HepG2 (cell line): Measurements from ENCODE around the gene SERINC5. TPM values are rescaled to one million over a fixed set of nuclear protein-coding genes. Genes with fewer than 3 reads are reported as not detected.

ENCODE experiments used
- AKAP8 ChIP-seq: sonication (generic); formaldehyde crosslinking; IDR thresholded peaks from 2 replicates; pipeline ENCODE4 v1.5.1; 2020; ENCODE audit warnings: mild to moderate bottlenecking, missing genetic modification reagents
- CREBL2 ChIP-seq: sonication (generic); formaldehyde crosslinking; IDR thresholded peaks from 2 replicates; pipeline ENCODE4 v1.8.1; 2023; ENCODE audit warnings: missing genetic modification reagents, mild to moderate bottlenecking, borderline replicate concordance
- FOXJ3 ChIP-seq: sonication (generic); formaldehyde crosslinking; IDR thresholded peaks from 2 replicates; pipeline ENCODE4 v1.4.0; 2020; ENCODE audit warnings: missing genetic modification reagents, mild to moderate bottlenecking, borderline replicate concordance
- GABPB1 ChIP-seq: IDR thresholded peaks from 2 replicates; pipeline ENCODE4 v1.6.1; 2016; ENCODE audit warnings: mild to moderate bottlenecking, missing genetic modification reagents, moderate library complexity, missing compliant biosample characterization
- KAT8 ChIP-seq: IDR thresholded peaks from 2 replicates; pipeline ENCODE4 v1.6.1; 2016; ENCODE audit warnings: missing genetic modification reagents, missing compliant biosample characterization
- MAF1 ChIP-seq: sonication (generic); formaldehyde crosslinking; IDR thresholded peaks from 2 replicates; pipeline ENCODE4 v1.5.0; 2020; ENCODE audit warnings: missing genetic modification reagents, borderline replicate concordance
- MBNL3 ChIP-seq: fragments of 250-450 bp; sonication (Bioruptor Pico); conservative IDR thresholded peaks from 2 replicates; pipeline ENCODE4 v1.8.0; 2022; ENCODE audit warnings: mild to moderate bottlenecking, inconsistent platforms
- PHF21A ChIP-seq: sonication (generic); formaldehyde crosslinking; IDR thresholded peaks from 2 replicates; pipeline ENCODE4 v1.5.0; 2020; ENCODE audit warnings: mild to moderate bottlenecking, missing genetic modification reagents
- PITX1 ChIP-seq: sonication (generic); formaldehyde crosslinking; IDR thresholded peaks from 2 replicates; pipeline ENCODE4 v1.5.1; 2020; ENCODE audit warnings: mild to moderate bottlenecking, missing genetic modification reagents
- SMARCE1 ChIP-seq: fragments of 450-650 bp; IDR thresholded peaks from 2 replicates; pipeline ENCODE4 v1.6.1; 2017; ENCODE audit warnings: borderline replicate concordance
- TBL1XR1 ChIP-seq: fragments of 150-350 bp; IDR thresholded peaks from 2 replicates; pipeline ENCODE4 v1.6.1; 2014; ENCODE audit warnings: borderline replicate concordance, low read length; ENCODE audit not compliant: partially characterized antibody
- ZEB1 ChIP-seq: IDR thresholded peaks from 2 replicates; pipeline ENCODE4 v1.6.1; 2012; ENCODE audit warnings: mild to moderate bottlenecking, low read depth, inconsistent platforms; ENCODE audit not compliant: insufficient replicate concordance
- ZNF136 ChIP-seq: sonication (generic); formaldehyde crosslinking; IDR thresholded peaks from 2 replicates; pipeline ENCODE4 v1.8.1; 2022; ENCODE audit warnings: low read depth, mild to moderate bottlenecking, moderate library complexity, missing genetic modification reagents
- ZNF382 ChIP-seq: sonication (generic); formaldehyde crosslinking; IDR thresholded peaks from 2 replicates; pipeline ENCODE4 v1.5.0; 2020; ENCODE audit warnings: missing genetic modification reagents, mild to moderate bottlenecking, borderline replicate concordance
- ZNF460 ChIP-seq: sonication (generic); formaldehyde crosslinking; IDR thresholded peaks from 2 replicates; pipeline ENCODE4 v1.5.1; 2020; ENCODE audit warnings: missing genetic modification reagents, mild to moderate bottlenecking, borderline replicate concordance
- ZNF646 ChIP-seq: sonication (generic); formaldehyde crosslinking; IDR thresholded peaks from 2 replicates; pipeline ENCODE4 v1.9.0; 2021; ENCODE audit warnings: mild to moderate bottlenecking, missing genetic modification reagents
- ZNF761 ChIP-seq: sonication (generic); formaldehyde crosslinking; conservative IDR thresholded peaks from 2 replicates; pipeline ENCODE4 v1.4.0; 2020; ENCODE audit warnings: mild to moderate bottlenecking, missing genetic modification reagents
- ZNF782 ChIP-seq: sonication (generic); formaldehyde crosslinking; IDR thresholded peaks from 2 replicates; pipeline ENCODE4 v1.4.0; 2020; ENCODE audit warnings: missing genetic modification reagents, mild to moderate bottlenecking, borderline replicate concordance
- ZNF816 ChIP-seq: sonication (generic); formaldehyde crosslinking; IDR thresholded peaks from 2 replicates; pipeline ENCODE4 v1.8.0; 2022; ENCODE audit warnings: missing genetic modification reagents, mild to moderate bottlenecking, borderline replicate concordance
- ZNF878 ChIP-seq: sonication (generic); formaldehyde crosslinking; IDR thresholded peaks from 2 replicates; pipeline ENCODE4 v1.8.1; 2023; ENCODE audit warnings: mild to moderate bottlenecking, missing genetic modification reagents, moderate library complexity
- ZSCAN29 ChIP-seq: sonication (generic); formaldehyde crosslinking; conservative IDR thresholded peaks from 2 replicates; pipeline ENCODE4 v1.4.0; 2020; ENCODE audit warnings: mild to moderate bottlenecking, missing genetic modification reagents
- polyA plus RNA-seq, 8 experiments: library from polyadenylated mRNA; depleted of rRNA in 3 of 8; stranded (reverse) in 7 of 8; unstranded in 1 of 8; fragments of >200 nt; fragmentation: Illumina TruSeq in 4 of 8; extraction: Trizol in 4 of 8; gene quantifications; 2 replicates each; pipeline versions ENCODE4 v1.2.1 to v1.2.3, GENCODE V29; 2011 to 2016; ENCODE audit warnings: low read depth in 4 of 8, missing spikeins in 1 of 8, mixed read lengths in 1 of 8; ENCODE audit not compliant: insufficient read depth in 1 of 8
- total RNA-seq, 5 experiments: library from RNA; depleted of rRNA; stranded (reverse); fragments of >200 nt; fragmentation: Illumina TruSeq; extraction: Trizol; gene quantifications; 2 replicates each; pipeline ENCODE4 v1.2.3, GENCODE V29; 2016; ENCODE audit warnings: low read depth in 1 of 5
- TF ChIP-seq, protein P1 (sequence below): sonication (generic); formaldehyde crosslinking; conservative IDR thresholded peaks from 2 replicates; pipeline ENCODE4 v1.5.0; 2020; ENCODE audit warnings: missing genetic modification reagents

SERINC5 gene
- total and polyA plus RNA-seq, 2 of the 13 experiments (the other 11 are each of a cell fraction or from before 2014, with no cell fraction given): 17.3 to 22.8 TPM

DNA sequence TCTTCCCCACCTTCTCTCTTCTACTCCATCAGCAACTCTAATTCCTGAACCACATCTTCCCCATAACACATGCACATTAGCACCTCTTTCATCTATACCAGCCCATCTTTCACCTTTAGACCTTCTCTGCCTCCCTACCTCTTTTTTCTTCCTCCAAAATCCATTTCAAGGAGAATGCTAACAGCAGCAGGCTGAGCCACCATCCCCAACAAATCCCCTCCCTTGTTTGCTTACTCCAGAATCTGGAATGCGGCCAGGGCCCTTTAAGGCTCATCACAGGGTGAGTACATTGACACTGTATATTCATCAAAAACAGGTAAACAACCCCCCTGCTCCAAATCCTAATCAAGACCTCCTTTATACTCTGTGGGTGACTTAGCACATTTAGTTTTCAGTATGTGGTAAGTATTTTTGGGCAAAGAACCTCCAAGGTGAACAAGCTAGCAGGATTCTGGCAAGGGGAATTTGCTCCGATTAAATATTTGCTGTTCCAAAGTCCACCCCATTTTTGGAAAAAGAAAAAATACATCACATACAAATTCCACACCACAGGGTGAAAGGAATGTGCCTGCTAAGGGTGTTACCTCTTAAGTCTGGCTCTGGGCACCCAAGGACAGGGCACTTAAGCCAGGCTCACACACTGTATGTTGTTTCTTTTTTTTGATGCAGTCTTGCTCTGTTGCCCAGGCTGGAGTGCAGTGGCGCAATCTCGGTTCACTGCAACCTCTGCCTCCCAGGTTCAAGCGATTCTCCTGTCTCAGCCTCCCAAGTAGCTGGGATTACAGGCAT is 71.4 kb downstream of the SERINC5 start (continued):
- TF ChIP-seq ZNF136 (no peak), ZSCAN29 (no peak), SMARCE1 (no peak), FOXJ3 (CRISPR knock-in tag) (peak; percentile 72; the same call in 1 of the 2 replicates), ZEB1 (peak; percentile 91), MBNL3 (no peak), PITX1 (CRISPR knock-in tag) (peak; percentile 70), ZNF646 (CRISPR knock-in tag) (no peak), AKAP8 (CRISPR knock-in tag) (no peak), PHF21A (peak; percentile 76), ZNF460 (CRISPR knock-in tag) (peak; percentile 96), CREBL2 (no peak), ZNF761 (CRISPR knock-in tag) (0 out of 2 replicates have a peak, but pooled peaks have one; percentile 34), ZNF382 (no peak), GABPB1 (CRISPR knock-in tag) (0 out of 2 replicates have a peak, but pooled peaks have one; percentile 39), ZNF816 (CRISPR knock-in tag) (no peak), ZNF878 (0 out of 2 replicates have a peak, but pooled peaks have one; percentile 44), TBL1XR1 (no peak), KAT8 (peak; percentile 39; the same call in 1 of the 2 replicates), ZNF782 (no peak), MAF1 (CRISPR knock-in tag) (no peak)
- TF ChIP-seq, protein P1, sequence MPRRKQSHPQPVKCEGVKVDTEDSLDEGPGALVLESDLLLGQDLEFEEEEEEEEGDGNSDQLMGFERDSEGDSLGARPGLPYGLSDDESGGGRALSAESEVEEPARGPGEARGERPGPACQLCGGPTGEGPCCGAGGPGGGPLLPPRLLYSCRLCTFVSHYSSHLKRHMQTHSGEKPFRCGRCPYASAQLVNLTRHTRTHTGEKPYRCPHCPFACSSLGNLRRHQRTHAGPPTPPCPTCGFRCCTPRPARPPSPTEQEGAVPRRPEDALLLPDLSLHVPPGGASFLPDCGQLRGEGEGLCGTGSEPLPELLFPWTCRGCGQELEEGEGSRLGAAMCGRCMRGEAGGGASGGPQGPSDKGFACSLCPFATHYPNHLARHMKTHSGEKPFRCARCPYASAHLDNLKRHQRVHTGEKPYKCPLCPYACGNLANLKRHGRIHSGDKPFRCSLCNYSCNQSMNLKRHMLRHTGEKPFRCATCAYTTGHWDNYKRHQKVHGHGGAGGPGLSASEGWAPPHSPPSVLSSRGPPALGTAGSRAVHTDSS (CRISPR knock-in tag): no peak
